Measurements from ENCODE around the gene ACSBG1. TPM values are rescaled to one million over a fixed set of nuclear protein-coding genes. Genes with fewer than 3 reads are reported as not detected.

Gene ACSBG1
- polyA plus RNA-seq, 1 donor (not counting 4 experiments of a cell fraction or from before 2014, with no cell fraction given) = 0.01 TPM

DNA sequence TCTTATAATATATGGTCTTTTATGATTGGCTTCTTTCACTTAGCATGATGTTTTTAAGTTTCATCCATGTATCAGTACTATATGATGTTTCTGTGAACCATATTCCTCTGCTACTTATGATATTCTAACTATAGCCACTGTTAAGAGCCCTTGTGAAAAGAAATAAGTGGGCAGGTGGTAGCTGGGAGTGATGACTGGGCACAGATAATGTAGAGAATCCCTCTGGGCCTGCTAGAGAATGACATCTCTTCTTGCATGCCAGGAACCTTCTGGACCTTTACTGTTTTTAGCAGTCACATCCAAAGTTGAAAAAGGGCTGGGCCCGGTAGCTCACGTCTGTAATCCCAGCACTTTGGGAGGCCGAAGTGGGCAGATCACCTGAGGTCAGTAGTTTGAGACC is 75.0 kb downstream of the ACSBG1 start:
- peaks cover 2% of the 10 kb centered on the region for H3K79me2 ChIP-seq (ENCODE audit: control insufficient read depth, insufficient read depth, low read length)
- TF ChIP-seq, protein P1, sequence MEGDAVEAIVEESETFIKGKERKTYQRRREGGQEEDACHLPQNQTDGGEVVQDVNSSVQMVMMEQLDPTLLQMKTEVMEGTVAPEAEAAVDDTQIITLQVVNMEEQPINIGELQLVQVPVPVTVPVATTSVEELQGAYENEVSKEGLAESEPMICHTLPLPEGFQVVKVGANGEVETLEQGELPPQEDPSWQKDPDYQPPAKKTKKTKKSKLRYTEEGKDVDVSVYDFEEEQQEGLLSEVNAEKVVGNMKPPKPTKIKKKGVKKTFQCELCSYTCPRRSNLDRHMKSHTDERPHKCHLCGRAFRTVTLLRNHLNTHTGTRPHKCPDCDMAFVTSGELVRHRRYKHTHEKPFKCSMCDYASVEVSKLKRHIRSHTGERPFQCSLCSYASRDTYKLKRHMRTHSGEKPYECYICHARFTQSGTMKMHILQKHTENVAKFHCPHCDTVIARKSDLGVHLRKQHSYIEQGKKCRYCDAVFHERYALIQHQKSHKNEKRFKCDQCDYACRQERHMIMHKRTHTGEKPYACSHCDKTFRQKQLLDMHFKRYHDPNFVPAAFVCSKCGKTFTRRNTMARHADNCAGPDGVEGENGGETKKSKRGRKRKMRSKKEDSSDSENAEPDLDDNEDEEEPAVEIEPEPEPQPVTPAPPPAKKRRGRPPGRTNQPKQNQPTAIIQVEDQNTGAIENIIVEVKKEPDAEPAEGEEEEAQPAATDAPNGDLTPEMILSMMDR (optimal IDR thresholded peaks at IDR 0.05 in 1 of 3, IDR thresholded peaks at IDR 0.05 in 1 of 3, conservative IDR thresholded peaks at IDR 0.05 in 1 of 3; ENCODE audit: extremely low read depth in 1 of 3, insufficient read depth in 2 of 3, low read length in 3 of 3) = no peak
- no peak for TF ChIP-seq EZH2 (IDR thresholded peaks at IDR 0.05; ENCODE audit: low read length)
- H3K36me3 ChIP-seq (ENCODE audit: control insufficient read depth in 2 of 2, extremely low read depth in 1 of 2, insufficient read depth in 2 of 2, low read length in 2 of 2) = peaks cover 11 to 17% of the 10 kb centered on the region in 2 experiments

DNA sequence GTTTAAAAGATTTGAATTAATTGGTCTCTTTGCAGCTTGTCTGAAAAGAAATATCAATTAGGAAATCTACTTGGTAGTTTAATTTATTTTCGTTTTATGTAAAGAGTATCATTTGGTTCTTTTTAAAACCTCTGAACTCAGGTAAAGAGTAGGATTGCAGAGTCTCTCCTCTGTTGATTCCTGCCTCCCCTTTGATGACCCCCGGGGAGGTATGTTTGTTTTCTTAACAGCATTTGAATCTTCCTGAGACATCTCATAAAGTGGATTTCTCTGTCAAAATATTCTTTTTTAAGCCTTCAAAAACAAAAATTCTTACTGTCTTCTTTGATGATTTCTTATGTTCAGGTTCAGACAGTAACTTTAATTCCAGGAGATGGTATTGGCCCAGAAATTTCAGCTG is 77.2 kb downstream of the ACSBG1 start:
- no peaks in the 10 kb centered on the region for H3K27me3 ChIP-seq (ENCODE audit: control insufficient read depth, extremely low read depth, insufficient read depth, low read length)
- H3K79me2 ChIP-seq (ENCODE audit: control insufficient read depth, insufficient read depth, low read length) = peaks cover 19% of the 10 kb centered on the region
- FAIRE-seq (no peak), DNase-seq (ENCODE audit: low read depth, low spot score) (no peak)
- dilution Hi-C loops (cut with MboI; ENCODE audit: extremely low pct_ligation_motif_present, low sequenced_read_pairs) = no loop called here
- H3K27ac ChIP-seq (ENCODE audit: control insufficient read depth, insufficient read depth, low read length) = no peak overlapping the region
- H4K20me1 ChIP-seq (ENCODE audit: control insufficient read depth, extremely low read depth, insufficient read depth, low read length) = no peaks in the 10 kb centered on the region
- H3K9me1 ChIP-seq (ENCODE audit: control insufficient read depth, extremely low read depth, insufficient read depth, low read length) = no peaks in the 10 kb centered on the region
- no peak overlapping the region for H3K4me3 ChIP-seq (ENCODE audit: control insufficient read depth in 2 of 3, extremely low read depth in 1 of 3, insufficient read depth in 2 of 3, low read depth in 1 of 3, low read length in 3 of 3)
- H3K9ac ChIP-seq (ENCODE audit: control insufficient read depth, extremely low read depth, insufficient read depth, low read length) = no peak overlapping the region
- TF ChIP-seq, protein P1 (optimal IDR thresholded peaks at IDR 0.05 in 1 of 3, IDR thresholded peaks at IDR 0.05 in 1 of 3, conservative IDR thresholded peaks at IDR 0.05 in 1 of 3; ENCODE audit: extremely low read depth in 1 of 3, insufficient read depth in 2 of 3, low read length in 3 of 3) = no peak
- TF ChIP-seq EZH2 (IDR thresholded peaks at IDR 0.05; ENCODE audit: low read length) = no peak
- H2AFZ ChIP-seq (ENCODE audit: control insufficient read depth, low read length) = no peak overlapping the region
- no peak overlapping the region for H3K4me2 ChIP-seq (ENCODE audit: control insufficient read depth, extremely low read depth, insufficient read depth, low read depth, low read length)
- H3K36me3 ChIP-seq (ENCODE audit: control insufficient read depth in 2 of 2, extremely low read depth in 1 of 2, insufficient read depth in 2 of 2, low read length in 2 of 2) = peaks cover 9 to 14% of the 10 kb centered on the region in 2 experiments
- peaks cover 17% of the 10 kb centered on the region for H3K4me1 ChIP-seq (ENCODE audit: control insufficient read depth, extremely low read depth, insufficient read depth, low read length)
- no peaks in the 10 kb centered on the region for H3K9me3 ChIP-seq (ENCODE audit: control insufficient read depth, low read depth, low read length)

More for the DNA sequence above, 75.0 kb downstream of the ACSBG1 start:
- H4K20me1 ChIP-seq (ENCODE audit: control insufficient read depth, extremely low read depth, insufficient read depth, low read length) = no peaks in the 10 kb centered on the region
- no peak overlapping the region for H3K4me3 ChIP-seq (ENCODE audit: control insufficient read depth in 2 of 3, extremely low read depth in 1 of 3, insufficient read depth in 2 of 3, low read depth in 1 of 3, low read length in 3 of 3)
- no peak overlapping the region for H3K4me2 ChIP-seq (ENCODE audit: control insufficient read depth, extremely low read depth, insufficient read depth, low read depth, low read length)
- no peak overlapping the region for H2AFZ ChIP-seq (ENCODE audit: control insufficient read depth, low read length)
- FAIRE-seq = no peak
- no peak overlapping the region for H3K27ac ChIP-seq (ENCODE audit: control insufficient read depth, insufficient read depth, low read length)
- dilution Hi-C loops (cut with MboI; ENCODE audit: extremely low pct_ligation_motif_present, low sequenced_read_pairs) = no loop called here
- peaks cover 17% of the 10 kb centered on the region for H3K4me1 ChIP-seq (ENCODE audit: control insufficient read depth, extremely low read depth, insufficient read depth, low read length)
- H3K9ac ChIP-seq (ENCODE audit: control insufficient read depth, extremely low read depth, insufficient read depth, low read length) = no peak overlapping the region
- H3K9me1 ChIP-seq (ENCODE audit: control insufficient read depth, extremely low read depth, insufficient read depth, low read length) = no peaks in the 10 kb centered on the region
- no peak for DNase-seq (ENCODE audit: low read depth, low spot score)
- no peaks in the 10 kb centered on the region for H3K9me3 ChIP-seq (ENCODE audit: control insufficient read depth, low read depth, low read length)
- no peaks in the 10 kb centered on the region for H3K27me3 ChIP-seq (ENCODE audit: control insufficient read depth, extremely low read depth, insufficient read depth, low read length)

Data from keratinocyte (primary cell).